ENCODE data around the gene HES4.
"Not testable (repeated sequence)": the region's sequence is repeated elsewhere in the genome, so short reads cannot be mapped to it uniquely, and the experiment has no call there.

Gene HES4

GRCh38 chr1:1001057-1001783, 1.3 kb upstream of the HES4 start:
- no peak for ATAC-seq (ENCODE audit: low read depth)
- Mint-ChIP-seq H3K4me1 (peaks cover 11% of the 10 kb centered on the region), H3K4me3 (peak overlapping the region; percentile 80), H3K9me3 (no peaks in the 10 kb centered on the region), H3K36me3 (no peaks in the 10 kb centered on the region), H3K27ac (peak overlapping the region; percentile 97), H3K27me3 (peaks cover 26% of the 10 kb centered on the region)
- no peak for DNase-seq (ENCODE audit: low spot score in 2 of 2)

- Mint-ChIP-seq H3K4me1 (peaks cover 16% of the 10 kb centered on the region), H3K9me3 (no peaks in the 10 kb centered on the region), H3K27me3 (peaks cover 28% of the 10 kb centered on the region), H3K36me3 (no peaks in the 10 kb centered on the region), H3K4me3 (peak overlapping the region; percentile 80), H3K27ac (peak overlapping the region; percentile 97)
- DNase-seq (ENCODE audit: low spot score in 2 of 2) (peak; percentile 84 to 91), ATAC-seq (ENCODE audit: low read depth) (peak; percentile 61)
These were observed 610 bp upstream of the HES4 start for GRCh38 chr1:1000357-1001056.

GRCh38 chr1:998995-999724, 737 bp downstream of the HES4 start:
- H3K9me3 Mint-ChIP-seq: no peaks in the 10 kb centered on the region
- no peak overlapping the region for H3K27ac Mint-ChIP-seq
- ATAC-seq (ENCODE audit: low read depth): peak; percentile 1
- DNase-seq (ENCODE audit: low spot score in 2 of 2): peak in 1 of 2 donors; percentile 59
- H3K36me3 Mint-ChIP-seq: no peaks in the 10 kb centered on the region
- peak overlapping the region; percentile 44 for H3K4me3 Mint-ChIP-seq
- H3K27me3 Mint-ChIP-seq: peaks cover 26% of the 10 kb centered on the region
- peaks cover 7% of the 10 kb centered on the region for H3K4me1 Mint-ChIP-seq

- Mint-ChIP-seq H3K9me3 (no peaks in the 10 kb centered on the region), H3K4me3 (no peak overlapping the region), H3K4me1 (peaks cover 7% of the 10 kb centered on the region), H3K36me3 (no peaks in the 10 kb centered on the region), H3K27me3 (peaks cover 26% of the 10 kb centered on the region), H3K27ac (peak overlapping the region; percentile 38)
- DNase-seq (ENCODE audit: low spot score in 2 of 2) (no peak), ATAC-seq (ENCODE audit: low read depth) (no peak)
These were observed 1.2 kb downstream of the HES4 start for GRCh38 chr1:998745-998994.

GRCh38 chr1:997993-998744, 1.7 kb downstream of the HES4 start:
- H3K36me3 Mint-ChIP-seq: no peaks in the 10 kb centered on the region
- H3K27ac Mint-ChIP-seq: peak overlapping the region; percentile 38
- H3K27me3 Mint-ChIP-seq: peaks cover 26% of the 10 kb centered on the region
- no peaks in the 10 kb centered on the region for H3K9me3 Mint-ChIP-seq
- H3K4me1 Mint-ChIP-seq: peaks cover 7% of the 10 kb centered on the region
- ATAC-seq (ENCODE audit: low read depth) (no peak), DNase-seq (ENCODE audit: low spot score in 2 of 2) (no peak)
- H3K4me3 Mint-ChIP-seq: peak overlapping the region; percentile 43

GRCh38 chr1:997713-997992, 2.2 kb downstream of the HES4 start:
- ATAC-seq (ENCODE audit: low read depth): no peak
- Mint-ChIP-seq H3K4me1 (peaks cover 7% of the 10 kb centered on the region), H3K27me3 (peaks cover 25% of the 10 kb centered on the region), H3K4me3 (no peak overlapping the region), H3K9me3 (no peaks in the 10 kb centered on the region), H3K36me3 (no peaks in the 10 kb centered on the region), H3K27ac (peak overlapping the region; percentile 69)
- no peak for DNase-seq (ENCODE audit: low spot score in 2 of 2)

GRCh38 chr1:996851-997712, 2.8 kb downstream of the HES4 start:
- H3K4me3 Mint-ChIP-seq: no peak overlapping the region
- peak overlapping the region; percentile 69 for H3K27ac Mint-ChIP-seq
- no peaks in the 10 kb centered on the region for H3K36me3 Mint-ChIP-seq
- peaks cover 27% of the 10 kb centered on the region for H3K27me3 Mint-ChIP-seq
- H3K4me1 Mint-ChIP-seq: peaks cover 7% of the 10 kb centered on the region
- H3K9me3 Mint-ChIP-seq: peaks cover 2% of the 10 kb centered on the region
- ATAC-seq (ENCODE audit: low read depth) (no peak), DNase-seq (ENCODE audit: low spot score in 2 of 2) (no peak)

GRCh38 chr1:995665-996633, 3.9 kb downstream of the HES4 start:
- DNase-seq (ENCODE audit: low spot score in 2 of 2) (no peak), ATAC-seq (ENCODE audit: low read depth) (no peak)
- Mint-ChIP-seq H3K27ac (peak overlapping the region; percentile 28), H3K36me3 (peaks cover 2% of the 10 kb centered on the region), H3K9me3 (peaks cover 5% of the 10 kb centered on the region), H3K4me1 (peaks cover 10% of the 10 kb centered on the region), H3K27me3 (peaks cover 28% of the 10 kb centered on the region), H3K4me3 (no peak overlapping the region)

- DNase-seq (ENCODE audit: low spot score in 2 of 2); H3K27ac Mint-ChIP-seq; ATAC-seq (ENCODE audit: low read depth); H3K36me3 Mint-ChIP-seq; H3K4me3 Mint-ChIP-seq; H3K4me1 Mint-ChIP-seq; H3K9me3 Mint-ChIP-seq: not testable (repeated sequence)
- H3K27me3 Mint-ChIP-seq: peaks cover 30% of the 10 kb centered on the region
These were observed 5.4 kb downstream of the HES4 start for GRCh38 chr1:994546-994945.

- Mint-ChIP-seq H3K27me3 (peaks cover 36% of the 10 kb centered on the region), H3K4me3 (no peak overlapping the region), H3K36me3 (peaks cover 7% of the 10 kb centered on the region)
These were observed 6.4 kb downstream of the HES4 start for GRCh38 chr1:993379-993995.

GRCh38 chr1:992362-992761, 7.5 kb downstream of the HES4 start:
- Mint-ChIP-seq H3K4me3 (no peak overlapping the region), H3K9me3 (peaks cover 14% of the 10 kb centered on the region), H3K27me3 (peaks cover 34% of the 10 kb centered on the region), H3K4me1 (peaks cover 8% of the 10 kb centered on the region), H3K36me3 (peaks cover 9% of the 10 kb centered on the region), H3K27ac (no peak overlapping the region)
- DNase-seq (ENCODE audit: low spot score in 2 of 2): no peak
- no peak for ATAC-seq (ENCODE audit: low read depth)

More at GRCh38 chr1:993379-993995, 6.4 kb downstream of the HES4 start:
- H3K27ac Mint-ChIP-seq: no peak overlapping the region
- DNase-seq (ENCODE audit: low spot score in 2 of 2) (no peak), ATAC-seq (ENCODE audit: low read depth) (no peak)
- peaks cover 12% of the 10 kb centered on the region for H3K9me3 Mint-ChIP-seq
- H3K4me1 Mint-ChIP-seq: peaks cover 8% of the 10 kb centered on the region

- DNase-seq (ENCODE audit: low spot score in 2 of 2) (no peak), ATAC-seq (ENCODE audit: low read depth) (no peak)
- H3K4me1 Mint-ChIP-seq: peaks cover 8% of the 10 kb centered on the region
- H3K36me3 Mint-ChIP-seq: peaks cover 9% of the 10 kb centered on the region
- H3K27me3 Mint-ChIP-seq: peaks cover 31% of the 10 kb centered on the region
- no peak overlapping the region for H3K4me3 Mint-ChIP-seq
- peaks cover 14% of the 10 kb centered on the region for H3K9me3 Mint-ChIP-seq
- no peak overlapping the region for H3K27ac Mint-ChIP-seq
These were observed 8.0 kb downstream of the HES4 start for GRCh38 chr1:991895-992294.

All from memory B cell (primary cell).